ENCODE measurements around the gene PBX4.

The PBX4 gene

GRCh38 chr19:19571071-19571786 is 47.3 kb downstream of the PBX4 start:
- H3K4me3 ChIP-seq (ENCODE audit: low read depth, low read length): no peak overlapping the region
- DNase-seq (ENCODE audit: low read depth): no peak
- TF ChIP-seq CTCF (IDR thresholded peaks at IDR 0.05; ENCODE audit: low read depth, low read length, missing control alignments): no peak

- no peak for DNase-seq (ENCODE audit: low read depth)
- no peak for TF ChIP-seq CTCF (IDR thresholded peaks at IDR 0.05; ENCODE audit: low read depth, low read length, missing control alignments)
- H3K4me3 ChIP-seq (ENCODE audit: low read depth, low read length): no peak overlapping the region
These were observed 47.9 kb downstream of the PBX4 start for GRCh38 chr19:19570571-19570970.

- no peak for TF ChIP-seq CTCF (IDR thresholded peaks at IDR 0.05; ENCODE audit: low read depth, low read length, missing control alignments)
- DNase-seq (ENCODE audit: low read depth): no peak
- no peak overlapping the region for H3K4me3 ChIP-seq (ENCODE audit: low read depth, low read length)
These were observed 49.4 kb downstream of the PBX4 start for GRCh38 chr19:19568802-19569756.

- no peak for TF ChIP-seq CTCF (IDR thresholded peaks at IDR 0.05; ENCODE audit: low read depth, low read length, missing control alignments)
- no peak overlapping the region for H3K4me3 ChIP-seq (ENCODE audit: low read depth, low read length)
- no peak for DNase-seq (ENCODE audit: low read depth)
These were observed 51.1 kb downstream of the PBX4 start for GRCh38 chr19:19567391-19567790.

- DNase-seq (ENCODE audit: low read depth): no peak
- no peak overlapping the region for H3K4me3 ChIP-seq (ENCODE audit: low read depth, low read length)
- no peak for TF ChIP-seq CTCF (IDR thresholded peaks at IDR 0.05; ENCODE audit: low read depth, low read length, missing control alignments)
These were observed 52.2 kb downstream of the PBX4 start for GRCh38 chr19:19566306-19566705.

GRCh38 chr19:19563348-19563848 is 55.1 kb downstream of the PBX4 start:
- TF ChIP-seq CTCF (IDR thresholded peaks at IDR 0.05; ENCODE audit: low read depth, low read length, missing control alignments): no peak
- no peak overlapping the region for H3K4me3 ChIP-seq (ENCODE audit: low read depth, low read length)
- DNase-seq (ENCODE audit: low read depth): no peak

Measured in GM12864 (cell line).